ENCODE measurements around the gene HDAC1.

HDAC1 gene

GRCh38 chr1:32334274-32334861 lies 42.5 kb downstream of the HDAC1 start:
- Histone ChIP-seq H3K79me2 (ENCODE audit: insufficient read depth, low read depth) (no peaks in the 10 kb centered on the region), H3K9ac (peak overlapping the region; percentile 75; the same call in 1 of the 2 replicates), H4K20me1 (ENCODE audit: insufficient read depth) (no peaks in the 10 kb centered on the region), H3K27ac (no peak overlapping the region), H3K27me3 (ENCODE audit: insufficient read depth, low read depth) (no peaks in the 10 kb centered on the region), H3K4me1 (ENCODE audit: low read depth, poor library complexity, severe bottlenecking) (peaks cover 57% of the 10 kb centered on the region), H3K4me2 (peak overlapping the region; percentile 92), H2AFZ (ENCODE audit: low read depth) (no peak overlapping the region), H3K36me3 (ENCODE audit: insufficient read depth) (no peaks in the 10 kb centered on the region; the same call in 1 of the 2 replicates), H3K4me3 (IDR thresholded peaks at IDR 0.05; ENCODE audit: insufficient read depth, low read depth, low read length) (no peak overlapping the region)
- no peak for TF ChIP-seq CTCF (conservative IDR thresholded peaks at IDR 0.05; ENCODE audit: low read depth, low read length)

- peaks cover 57% of the 10 kb centered on the region for H3K4me1 ChIP-seq (ENCODE audit: low read depth, poor library complexity, severe bottlenecking)
- peak overlapping the region; percentile 92 for H3K4me2 ChIP-seq
- H3K27me3 ChIP-seq (ENCODE audit: insufficient read depth, low read depth) = no peaks in the 10 kb centered on the region
- H2AFZ ChIP-seq (ENCODE audit: low read depth) = no peak overlapping the region; the same call in 1 of the 2 replicates
- no peaks in the 10 kb centered on the region for H4K20me1 ChIP-seq (ENCODE audit: insufficient read depth)
- peak; percentile 49 for TF ChIP-seq CTCF (conservative IDR thresholded peaks at IDR 0.05; ENCODE audit: low read depth, low read length)
- no peak overlapping the region for H3K4me3 ChIP-seq (IDR thresholded peaks at IDR 0.05; ENCODE audit: insufficient read depth, low read depth, low read length)
- H3K9ac ChIP-seq = peak overlapping the region; percentile 75
- H3K27ac ChIP-seq = no peak overlapping the region
- no peaks in the 10 kb centered on the region for H3K79me2 ChIP-seq (ENCODE audit: insufficient read depth, low read depth)
- no peaks in the 10 kb centered on the region; the same call in 1 of the 2 replicates for H3K36me3 ChIP-seq (ENCODE audit: insufficient read depth)
These were observed 43.1 kb downstream of the HDAC1 start for GRCh38 chr1:32334864-32335534.

- H3K27me3 ChIP-seq (ENCODE audit: insufficient read depth, low read depth) = no peaks in the 10 kb centered on the region
- H3K27ac ChIP-seq = no peak overlapping the region
- H3K4me3 ChIP-seq (IDR thresholded peaks at IDR 0.05; ENCODE audit: insufficient read depth, low read depth, low read length) = no peak overlapping the region
- H3K79me2 ChIP-seq (ENCODE audit: insufficient read depth, low read depth) = no peaks in the 10 kb centered on the region
- TF ChIP-seq CTCF (conservative IDR thresholded peaks at IDR 0.05; ENCODE audit: low read depth, low read length) = no peak
- no peaks in the 10 kb centered on the region; the same call in 1 of the 2 replicates for H3K36me3 ChIP-seq (ENCODE audit: insufficient read depth)
- H3K9ac ChIP-seq = peak overlapping the region; percentile 75
- no peaks in the 10 kb centered on the region for H4K20me1 ChIP-seq (ENCODE audit: insufficient read depth)
- peak overlapping the region; percentile 92; the same call in 1 of the 2 replicates for H3K4me2 ChIP-seq
- no peak overlapping the region; the same call in 1 of the 2 replicates for H2AFZ ChIP-seq (ENCODE audit: low read depth)
- peaks cover 57% of the 10 kb centered on the region for H3K4me1 ChIP-seq (ENCODE audit: low read depth, poor library complexity, severe bottlenecking)
These were observed 43.6 kb downstream of the HDAC1 start for GRCh38 chr1:32335535-32335789.

- no peak for TF ChIP-seq CTCF (conservative IDR thresholded peaks at IDR 0.05; ENCODE audit: low read depth, low read length)
- H3K27ac ChIP-seq = no peak within 1 kb of the TSS
These were observed 44.1 kb downstream of the HDAC1 start, which contains the start of gene MARCKSL1 for GRCh38 chr1:32335790-32336590. TSS of gene MARCKSL1 (minus strand) at chr1:32336233. CDS start at chr1:32336033, 200 bp downstream.

More at GRCh38 chr1:32335790-32336590, 44.1 kb downstream of the HDAC1 start, which contains the start of gene MARCKSL1:
- peak within 1 kb of the TSS; percentile 75 for H3K9ac ChIP-seq
- no peaks in the 10 kb centered on the region for H3K79me2 ChIP-seq (ENCODE audit: insufficient read depth, low read depth)
- no peaks in the 10 kb centered on the region; the same call in 1 of the 2 replicates for H3K36me3 ChIP-seq (ENCODE audit: insufficient read depth)
- H4K20me1 ChIP-seq (ENCODE audit: insufficient read depth) = no peaks in the 10 kb centered on the region
- H3K4me2 ChIP-seq = peak within 1 kb of the TSS; percentile 92
- H2AFZ ChIP-seq (ENCODE audit: low read depth) = no peak within 1 kb of the TSS; the same call in 1 of the 2 replicates
- H3K4me3 ChIP-seq (IDR thresholded peaks at IDR 0.05; ENCODE audit: insufficient read depth, low read depth, low read length) = no peak within 1 kb of the TSS
- peaks cover 57% of the 10 kb centered on the region for H3K4me1 ChIP-seq (ENCODE audit: low read depth, poor library complexity, severe bottlenecking)
- no peaks in the 10 kb centered on the region for H3K27me3 ChIP-seq (ENCODE audit: insufficient read depth, low read depth)

All from KMS-11 (cell line).